SK-N-MC (cell line): Measurements from ENCODE around the gene CSRP3.

Experiments
- EZH2 ChIP-seq: fragments of 200-600 bp; sonication (generic); IDR thresholded peaks from one replicate; pipeline ENCODE4 v1.6.1; 2017; ENCODE audit warnings: antibody characterized with exemption
- POLR2AphosphoS5 ChIP-seq: IDR thresholded peaks from 2 replicates; pipeline ENCODE4 v1.6.1; 2012; ENCODE audit warnings: mild to moderate bottlenecking, low read depth, low read length, borderline replicate concordance

GRCh38 chr11:19161651-19162050 lies 40.1 kb downstream of the CSRP3 start:
- TF ChIP-seq POLR2AphosphoS5, result no peak
- TF ChIP-seq EZH2, result no peak
